Heart right ventricle (tissue), 16 donors: ENCODE results near the gene EN2. TPM values are rescaled to one million over a fixed set of nuclear protein-coding genes. Genes with fewer than 3 reads are reported as not detected.

ENCODE experiments used
- ATAC-seq, 8 donors: fragments of 200-7000 bp; cut with Tn5 transposase; one replicate each; pipeline ENCODE4 v1.9.1; 2020; ENCODE audit warnings: mild to moderate bottlenecking in 8 of 8, moderate library complexity in 8 of 8, moderate number of reproducible peaks in 1 of 8
- DNase-seq, 2 donors: peaks; one replicate each; pipeline ENCODE4 v3.0.0-alpha.2; 2020
- H3K27ac ChIP-seq, 10 donors: fragments of 200-600 bp; sonication (generic) in 2 of 10; one replicate each; pipeline versions ENCODE4 v1.5.0 to v1.8.0; 2020 to 2022; ENCODE audit warnings: mild to moderate bottlenecking in 3 of 10
- H3K27me3 ChIP-seq, 7 donors: fragments of 200-600 bp; one replicate each; pipeline ENCODE4 v1.8.0; 2021 to 2022; ENCODE audit warnings: mild to moderate bottlenecking in 2 of 7
- H3K36me3 ChIP-seq, 9 donors: fragments of 200-600 bp; sonication (generic) in 1 of 9; one replicate each; pipeline versions ENCODE4 v1.5.0 to v1.8.0; 2020 to 2022; ENCODE audit warnings: mild to moderate bottlenecking in 2 of 9
- H3K4me1 ChIP-seq, 9 donors: fragments of 200-600 bp; sonication (generic) in 1 of 9; one replicate each; pipeline versions ENCODE4 v1.5.0 to v1.8.0; 2020 to 2022; ENCODE audit warnings: mild to moderate bottlenecking in 4 of 9
- H3K4me3 ChIP-seq, 10 donors: fragments of 200-600 bp; sonication (generic) in 2 of 10; one replicate each; pipeline versions ENCODE4 v1.5.0 to v1.8.0; 2020 to 2022; ENCODE audit warnings: mild to moderate bottlenecking in 7 of 10, moderate library complexity in 2 of 10
- H3K9me3 ChIP-seq, 11 donors: fragments of 200-600 bp in 10 of 11; sonication (generic) in 2 of 11; one replicate each; pipeline versions ENCODE4 v1.5.0 to v1.8.0; 2013 to 2022; ENCODE audit warnings: mild to moderate bottlenecking in 2 of 11, control low read depth in 1 of 11, moderate library complexity in 1 of 11
- WGBS, 2 donors: extraction: QIAGEN DNeasy Blood & Tissue Kit; methylation state at CpG; one replicate each; pipeline ENCODE4 v1.1.7; 2013; ENCODE audit warnings: inconsistent platforms in 1 of 2; 5-methylcytosine and 5-hydroxymethylcytosine counted together
- intact Hi-C, 10 donors: fragments of 100-400 bp; cut with DNase I; formaldehyde crosslinking; loops; one replicate each; pipeline versions ENCODE4 v1.11.1 to v1.14.2; 2022
- polyA plus RNA-seq, 2 donors: library from polyadenylated mRNA; stranded (reverse); fragments of 200-250 nt; gene quantifications; one replicate each; pipeline ENCODE4 v1.2.3, GENCODE V29; 2013
- total RNA-seq, 10 donors: library from RNA; stranded (reverse); fragmentation: NEBNext Ultra II Directional in 3 of 10; extraction: Animal tissue kit (Norgen Biotek cat#: 25700) in 3 of 10; gene quantifications; one replicate each; pipeline versions ENCODE4 v1.2.1 to v1.2.4, GENCODE V29; 2021 to 2023
- TF ChIP-seq, protein P1 (sequence below), 9 donors: fragments of 200-600 bp; sonication (generic) in 2 of 9; IDR thresholded peaks; one replicate each; pipeline versions ENCODE4 v1.5.0 to v1.8.0; 2021 to 2022; ENCODE audit warnings: antibody characterized with exemption in 9 of 9, mild to moderate bottlenecking in 5 of 9, moderate library complexity in 1 of 9
- donor health status: Arrhythmogenic right ventricular cardiomyopathy.
- donor health status: ischemic (EF 13 %, LVEDD 7.1; RV severe dilation, severe dysfunction).
- donor health status: healthy with polysubstance abuse.
- donor health status: DM: no; HTN: yes; CAD: no.
- donor health status: DM: no; HTN: no; CAD: no.
- donor health status: ischemic (EF 25% LVEDD 6.9; RV normal size, moderate dysfunction).
- donor health status: ischemic (EF 25% LVEDD 5.7; RV mildly dilated, moderate dysfunction).
- donor health status: healthy.
- donor health status: DM: yes; HTN: yes; CAD: no.
- donor health status: Ischemic cardiomyopathy.
- donor health status: ischemic (EF 35%, LVEDD 5.7; RV mildly dilated, moderate dysfunction).
- donor health status: nonischemic (EF 11% LVEDD 7.7; RV severe dilation, severe dysfunction).
- donor health status: DM: yes; HTN: yes; CAD: no.
- donor health status: PGD.
- donor health status: ischemic (EF 29% LVEDD 5.4; RV normal size, mild dysfunction).
- donor health status: nonischemic (EF 23%, LVEDD 6.1; RV moderate dilation, normal function).

EN2 gene
- total and polyA plus RNA-seq, 12 donors = 0.01 to 0.08 (median 0.07) TPM; not detected in 8

DNA sequence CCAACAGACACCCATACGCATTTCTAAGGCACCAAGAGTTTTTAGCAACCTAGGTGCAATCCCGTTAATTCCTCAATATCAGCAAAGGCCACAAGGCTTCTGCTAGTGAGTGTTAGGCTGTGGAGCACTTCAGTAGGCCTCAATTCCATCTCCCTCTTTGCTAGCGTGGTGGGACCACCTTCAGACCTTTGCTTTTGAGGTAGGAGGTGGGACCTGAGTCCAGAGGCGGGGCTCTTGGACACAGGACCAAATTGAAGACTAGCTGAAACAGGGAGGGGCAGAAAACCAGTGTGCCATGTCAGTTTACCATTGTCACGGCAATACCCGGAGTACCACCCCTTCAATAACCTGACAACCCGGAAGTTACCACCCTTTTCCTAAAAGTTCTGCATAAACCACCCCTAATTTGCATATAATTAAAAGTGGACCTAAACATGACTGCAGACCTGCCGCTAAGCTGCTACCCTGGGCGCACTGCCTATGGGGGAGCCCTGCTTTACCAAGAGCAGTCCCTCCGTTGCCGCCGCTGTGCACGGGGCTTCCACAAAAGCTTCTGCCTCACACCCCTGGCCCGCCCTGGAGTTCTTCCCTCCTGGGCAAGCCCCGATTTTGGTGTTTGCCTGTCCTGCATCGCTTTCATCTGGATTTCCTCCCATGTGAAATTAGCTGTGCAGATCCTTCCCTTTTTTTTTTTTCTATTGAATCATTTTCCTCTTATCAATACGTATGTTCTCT is 41.1 kb upstream of the EN2 start:
- no peaks in the 10 kb centered on the region for H3K9me3 ChIP-seq
- peaks cover 0 to 64% (median 49%) of the 10 kb centered on the region in 7 donors for H3K27me3 ChIP-seq
- TF ChIP-seq, protein P1, sequence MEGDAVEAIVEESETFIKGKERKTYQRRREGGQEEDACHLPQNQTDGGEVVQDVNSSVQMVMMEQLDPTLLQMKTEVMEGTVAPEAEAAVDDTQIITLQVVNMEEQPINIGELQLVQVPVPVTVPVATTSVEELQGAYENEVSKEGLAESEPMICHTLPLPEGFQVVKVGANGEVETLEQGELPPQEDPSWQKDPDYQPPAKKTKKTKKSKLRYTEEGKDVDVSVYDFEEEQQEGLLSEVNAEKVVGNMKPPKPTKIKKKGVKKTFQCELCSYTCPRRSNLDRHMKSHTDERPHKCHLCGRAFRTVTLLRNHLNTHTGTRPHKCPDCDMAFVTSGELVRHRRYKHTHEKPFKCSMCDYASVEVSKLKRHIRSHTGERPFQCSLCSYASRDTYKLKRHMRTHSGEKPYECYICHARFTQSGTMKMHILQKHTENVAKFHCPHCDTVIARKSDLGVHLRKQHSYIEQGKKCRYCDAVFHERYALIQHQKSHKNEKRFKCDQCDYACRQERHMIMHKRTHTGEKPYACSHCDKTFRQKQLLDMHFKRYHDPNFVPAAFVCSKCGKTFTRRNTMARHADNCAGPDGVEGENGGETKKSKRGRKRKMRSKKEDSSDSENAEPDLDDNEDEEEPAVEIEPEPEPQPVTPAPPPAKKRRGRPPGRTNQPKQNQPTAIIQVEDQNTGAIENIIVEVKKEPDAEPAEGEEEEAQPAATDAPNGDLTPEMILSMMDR (IDR thresholded peaks at IDR 0.05) = no peak
- 87 to 88% methylated on average over 17 of the region's 17 CpGs for WGBS, 2 donors
- no peak overlapping the region for H3K27ac ChIP-seq
- no peak for DNase-seq
- H3K36me3 ChIP-seq = no peaks in the 10 kb centered on the region
- H3K4me3 ChIP-seq = no peak overlapping the region
- ATAC-seq = no peak
- intact Hi-C loops = no loop called here
- H3K4me1 ChIP-seq = no peaks in the 10 kb centered on the region

DNA sequence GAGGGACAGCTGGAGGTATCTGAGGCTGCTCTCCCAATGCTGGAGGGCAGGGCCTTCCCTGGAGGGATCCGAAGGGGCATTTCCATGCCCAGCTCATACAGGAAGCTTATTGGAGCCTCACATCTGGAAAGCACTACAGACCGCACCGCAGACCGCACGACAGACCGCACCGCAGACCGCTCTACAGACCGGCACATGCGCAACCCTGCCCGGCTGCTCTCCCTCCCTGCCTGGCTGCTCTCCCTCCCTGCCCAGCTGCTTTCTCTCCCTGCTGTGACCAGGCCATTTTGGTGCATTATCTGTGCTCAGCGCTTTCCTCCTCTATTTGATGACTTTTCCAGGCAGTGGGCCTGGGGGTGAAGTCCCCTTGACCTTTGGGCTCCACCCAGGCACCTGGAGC is 39.6 kb upstream of the EN2 start:
- intact Hi-C loops = no loop called here
- peaks cover 0 to 62% (median 40%) of the 10 kb centered on the region in 7 donors for H3K27me3 ChIP-seq
- no peak overlapping the region for H3K27ac ChIP-seq
- H3K36me3 ChIP-seq = no peaks in the 10 kb centered on the region
- H3K4me3 ChIP-seq = no peak overlapping the region
- H3K9me3 ChIP-seq = no peaks in the 10 kb centered on the region
- TF ChIP-seq, protein P1 (IDR thresholded peaks at IDR 0.05) = no peak
- no peaks in the 10 kb centered on the region for H3K4me1 ChIP-seq
- no peak for ATAC-seq
- WGBS, 2 donors = 81 to 83% methylated on average over 12 of the region's 12 CpGs
- DNase-seq = no peak

DNA sequence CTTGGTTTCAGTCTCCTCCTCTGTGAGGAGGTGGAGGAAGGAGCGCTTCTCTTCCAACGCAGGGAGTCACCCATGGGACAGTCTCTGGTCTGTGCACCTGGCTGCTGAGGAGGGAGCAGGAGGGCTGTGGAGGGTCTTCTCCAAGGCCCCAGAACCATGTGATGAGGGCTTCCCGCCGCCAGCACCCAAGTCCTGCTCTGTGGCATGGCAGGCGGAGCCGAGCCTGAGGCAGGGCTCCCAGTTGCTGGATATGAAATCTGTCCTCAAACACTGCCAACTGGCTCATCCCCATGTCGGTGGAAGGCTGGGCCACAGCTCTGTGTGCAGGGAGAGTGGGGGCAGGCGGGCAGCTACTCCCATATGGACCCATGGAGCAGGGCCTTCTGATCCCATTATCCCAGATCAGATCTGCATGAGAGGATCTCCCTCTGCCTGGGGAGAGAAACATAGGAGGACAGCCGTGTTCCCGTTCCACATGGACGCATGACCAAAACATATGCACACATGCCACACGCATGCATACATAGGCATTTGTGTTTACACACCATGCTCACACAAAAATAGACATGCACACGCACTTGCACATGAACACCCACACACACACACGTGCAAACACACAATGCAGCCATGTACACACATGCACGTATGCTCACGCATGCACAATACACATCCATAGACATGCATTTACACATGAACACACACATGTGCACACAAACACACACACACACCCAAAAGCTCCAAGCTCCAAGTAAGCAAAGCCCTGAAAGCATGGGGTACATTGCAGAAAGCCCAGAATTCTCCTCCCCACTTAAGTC is 38.8 kb upstream of the EN2 start:
- ATAC-seq (no peak), DNase-seq (no peak)
- no peak overlapping the region for H3K4me3 ChIP-seq
- H3K4me1 ChIP-seq = no peaks in the 10 kb centered on the region
- no peaks in the 10 kb centered on the region for H3K9me3 ChIP-seq
- no peaks in the 10 kb centered on the region for H3K36me3 ChIP-seq
- no peak overlapping the region for H3K27ac ChIP-seq
- H3K27me3 ChIP-seq = peaks cover 0 to 67% (median 46%) of the 10 kb centered on the region in 7 donors
- WGBS, 2 donors = 81 to 90% methylated on average over 16 of the region's 16 CpGs
- intact Hi-C loops = no loop called here
- TF ChIP-seq, protein P1 (IDR thresholded peaks at IDR 0.05) = no peak

DNA sequence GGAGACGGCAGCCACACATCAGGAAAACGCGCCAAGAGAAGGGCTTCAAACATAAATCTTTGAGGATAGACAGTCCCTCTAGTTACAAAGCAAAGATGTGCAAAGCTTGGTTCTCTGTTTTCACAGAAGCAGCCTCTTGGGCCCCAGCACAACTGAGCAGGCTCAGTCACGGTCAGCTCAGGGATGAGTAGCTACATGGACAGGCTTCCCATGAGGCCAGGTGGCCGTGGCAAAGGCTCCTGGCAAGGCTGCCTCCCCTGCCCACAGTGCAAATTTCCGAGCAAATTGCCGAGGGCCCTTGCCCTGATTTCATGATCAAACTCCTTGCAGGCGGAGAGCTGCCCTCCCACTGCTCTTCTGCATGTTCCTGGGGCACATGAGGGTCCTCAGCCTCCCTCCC is 37.8 kb upstream of the EN2 start:
- H3K27ac ChIP-seq = no peak overlapping the region
- intact Hi-C loops = no loop called here
- 81 to 82% methylated on average over 8 of the region's 8 CpGs for WGBS, 2 donors

More for the DNA sequence above, 37.8 kb upstream of the EN2 start:
- TF ChIP-seq, protein P1 (IDR thresholded peaks at IDR 0.05) = no peak
- Histone ChIP-seq H3K9me3 (no peaks in the 10 kb centered on the region), H3K4me3 (no peak overlapping the region), H3K36me3 (no peaks in the 10 kb centered on the region), H3K27me3 (peaks cover 0 to 77% (median 50%) of the 10 kb centered on the region in 7 donors), H3K4me1 (no peaks in the 10 kb centered on the region)
- DNase-seq = no peak
- ATAC-seq = no peak
